Retinal pigment epithelial cell (primary cell): ENCODE measurements around the gene KRTAP12-1.

ENCODE experiments used
- DNase-seq: peaks from one replicate; pipeline ENCODE4 v3.0.0-alpha.2; 2010; ENCODE audit warnings: low read depth
- H3K4me3 ChIP-seq: 2 replicates; pipeline ENCODE4 v1.5.1; 2011; ENCODE audit warnings: mild to moderate bottlenecking, low read length, control low read depth, moderate library complexity
- TF ChIP-seq, protein P1 (sequence below): conservative IDR thresholded peaks from 2 replicates; pipeline ENCODE4 v1.5.1; 2011; ENCODE audit warnings: low read depth, low read length, control low read depth, inconsistent platforms

Gene KRTAP12-1

DNA sequence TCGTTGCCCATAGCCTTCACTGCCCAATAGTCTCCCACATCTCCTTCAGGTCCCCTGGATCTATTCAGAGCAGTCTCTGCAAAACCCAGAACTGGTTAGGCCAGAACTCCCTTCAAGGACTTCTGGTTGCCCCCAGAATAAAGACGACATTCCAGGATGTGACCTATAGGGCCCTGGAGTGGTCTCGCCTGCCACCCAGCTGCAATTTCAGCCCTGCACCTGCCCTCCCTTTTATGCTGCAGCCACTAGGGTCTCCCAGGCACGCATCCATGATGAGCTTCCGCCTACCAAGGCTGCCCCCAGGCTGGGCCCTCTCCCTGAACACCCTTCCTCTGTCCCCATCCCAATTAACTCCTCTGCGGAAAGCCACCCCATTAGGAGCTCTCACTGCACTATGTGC lies 36.6 kb upstream of the KRTAP12-1 start:
- no peak for DNase-seq
- H3K4me3 ChIP-seq: no peak overlapping the region
- TF ChIP-seq, protein P1, sequence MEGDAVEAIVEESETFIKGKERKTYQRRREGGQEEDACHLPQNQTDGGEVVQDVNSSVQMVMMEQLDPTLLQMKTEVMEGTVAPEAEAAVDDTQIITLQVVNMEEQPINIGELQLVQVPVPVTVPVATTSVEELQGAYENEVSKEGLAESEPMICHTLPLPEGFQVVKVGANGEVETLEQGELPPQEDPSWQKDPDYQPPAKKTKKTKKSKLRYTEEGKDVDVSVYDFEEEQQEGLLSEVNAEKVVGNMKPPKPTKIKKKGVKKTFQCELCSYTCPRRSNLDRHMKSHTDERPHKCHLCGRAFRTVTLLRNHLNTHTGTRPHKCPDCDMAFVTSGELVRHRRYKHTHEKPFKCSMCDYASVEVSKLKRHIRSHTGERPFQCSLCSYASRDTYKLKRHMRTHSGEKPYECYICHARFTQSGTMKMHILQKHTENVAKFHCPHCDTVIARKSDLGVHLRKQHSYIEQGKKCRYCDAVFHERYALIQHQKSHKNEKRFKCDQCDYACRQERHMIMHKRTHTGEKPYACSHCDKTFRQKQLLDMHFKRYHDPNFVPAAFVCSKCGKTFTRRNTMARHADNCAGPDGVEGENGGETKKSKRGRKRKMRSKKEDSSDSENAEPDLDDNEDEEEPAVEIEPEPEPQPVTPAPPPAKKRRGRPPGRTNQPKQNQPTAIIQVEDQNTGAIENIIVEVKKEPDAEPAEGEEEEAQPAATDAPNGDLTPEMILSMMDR: no peak

DNA sequence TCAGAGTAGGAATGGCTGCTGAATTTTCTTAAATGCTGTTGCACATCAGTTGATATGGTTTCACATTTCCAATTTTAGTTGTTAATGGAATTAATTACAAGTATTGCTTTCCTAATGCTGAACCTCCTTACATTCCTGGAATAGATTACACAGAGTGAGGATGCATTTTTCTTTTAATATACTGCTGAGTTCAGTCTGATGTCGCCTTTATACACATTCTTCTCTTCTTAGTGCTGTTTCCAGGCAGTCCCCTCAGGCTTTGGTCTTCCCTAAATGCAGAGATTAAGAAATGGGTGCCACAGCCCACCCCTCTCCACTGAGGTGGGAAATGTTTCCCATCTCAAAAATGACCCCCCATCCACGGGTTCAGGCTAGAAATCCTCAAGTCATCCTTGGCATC lies 36.1 kb upstream of the KRTAP12-1 start:
- H3K4me3 ChIP-seq: no peak overlapping the region
- TF ChIP-seq, protein P1: no peak

DNA sequence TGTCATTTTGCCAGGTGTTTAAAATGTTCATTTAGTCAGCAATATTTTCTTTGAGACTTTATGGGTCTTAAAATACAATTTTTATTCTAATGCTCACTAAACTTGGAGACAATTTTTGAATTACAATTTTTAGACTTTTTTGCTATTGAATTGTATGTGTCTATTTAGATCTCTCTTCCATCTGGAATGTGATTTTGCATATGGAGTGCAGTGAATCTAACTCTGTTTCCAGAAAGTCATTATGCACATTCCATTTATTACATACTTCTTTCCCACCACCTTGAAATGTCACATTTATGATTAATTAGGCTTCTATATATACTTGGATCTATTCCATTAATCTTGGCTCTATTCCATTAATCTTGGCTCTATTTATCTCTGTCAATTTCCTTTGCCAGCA lies 35.0 kb upstream of the KRTAP12-1 start:
- H3K4me3 ChIP-seq: no peak overlapping the region
- TF ChIP-seq, protein P1: no peak
- DNase-seq: no peak

More for the DNA sequence above, 36.1 kb upstream of the KRTAP12-1 start:
- no peak for DNase-seq

DNA sequence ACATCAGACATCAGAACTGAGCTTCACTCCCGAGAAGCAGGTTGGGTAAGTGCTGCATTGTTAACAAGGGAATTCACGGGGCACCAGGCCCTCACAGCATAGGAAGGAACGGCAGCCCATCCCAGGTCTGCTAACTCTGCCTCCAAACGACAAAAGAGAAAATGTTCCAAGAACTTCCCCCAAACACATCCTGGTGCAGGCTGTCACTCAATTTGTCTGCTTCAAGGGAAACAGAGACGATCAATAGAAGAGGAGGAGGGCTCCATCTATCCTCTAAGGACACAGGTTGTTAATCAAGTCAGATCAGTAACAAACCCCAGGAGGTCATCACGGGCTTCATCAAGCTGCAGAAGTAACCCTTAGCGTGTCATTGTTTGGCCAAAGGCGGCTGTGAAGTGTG lies 32.9 kb upstream of the KRTAP12-1 start:
- H3K4me3 ChIP-seq: no peak overlapping the region
- TF ChIP-seq, protein P1: no peak
- DNase-seq: no peak

DNA sequence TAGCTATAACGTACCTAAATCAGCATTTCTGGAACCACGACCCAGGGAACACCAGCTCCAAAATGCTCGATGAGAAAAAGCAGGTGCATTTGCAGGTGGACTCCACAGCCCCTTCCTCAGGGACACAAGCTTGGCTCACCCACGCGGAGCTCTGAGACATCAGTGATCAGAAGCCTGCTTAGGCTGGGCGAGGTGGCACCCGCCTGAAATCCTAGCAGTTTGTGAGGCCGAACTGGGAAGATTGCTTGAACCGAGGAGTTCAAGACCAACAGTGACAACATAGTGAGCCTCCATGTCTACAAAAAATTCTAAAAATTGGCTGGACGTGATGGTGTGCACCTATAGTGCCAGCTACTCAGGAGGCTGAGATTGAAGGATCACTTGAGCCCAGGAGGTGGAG lies 31.9 kb upstream of the KRTAP12-1 start:
- DNase-seq: no peak
- H3K4me3 ChIP-seq: no peak overlapping the region
- TF ChIP-seq, protein P1: no peak

DNA sequence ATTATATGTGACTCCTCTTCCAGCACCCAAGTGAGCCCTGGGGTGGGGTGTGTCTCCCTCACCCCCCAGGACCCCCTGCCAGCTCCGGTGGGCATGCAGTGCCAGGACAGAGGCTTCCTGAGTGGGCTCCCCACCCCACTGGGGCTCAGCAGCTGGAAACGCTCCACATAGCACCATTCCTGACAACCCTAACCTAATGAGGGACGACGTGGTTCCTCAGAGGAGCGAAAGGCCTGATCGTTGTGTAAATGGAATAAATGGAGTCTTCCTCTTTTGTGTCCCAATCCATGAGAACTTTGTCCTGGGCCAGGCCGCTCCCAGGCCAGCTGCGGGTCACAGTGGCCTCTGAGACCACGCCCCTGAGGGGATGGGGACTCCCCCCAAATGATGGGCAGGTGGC lies 31.2 kb upstream of the KRTAP12-1 start:
- TF ChIP-seq, protein P1: no peak
- H3K4me3 ChIP-seq: no peak overlapping the region
- DNase-seq: no peak

DNA sequence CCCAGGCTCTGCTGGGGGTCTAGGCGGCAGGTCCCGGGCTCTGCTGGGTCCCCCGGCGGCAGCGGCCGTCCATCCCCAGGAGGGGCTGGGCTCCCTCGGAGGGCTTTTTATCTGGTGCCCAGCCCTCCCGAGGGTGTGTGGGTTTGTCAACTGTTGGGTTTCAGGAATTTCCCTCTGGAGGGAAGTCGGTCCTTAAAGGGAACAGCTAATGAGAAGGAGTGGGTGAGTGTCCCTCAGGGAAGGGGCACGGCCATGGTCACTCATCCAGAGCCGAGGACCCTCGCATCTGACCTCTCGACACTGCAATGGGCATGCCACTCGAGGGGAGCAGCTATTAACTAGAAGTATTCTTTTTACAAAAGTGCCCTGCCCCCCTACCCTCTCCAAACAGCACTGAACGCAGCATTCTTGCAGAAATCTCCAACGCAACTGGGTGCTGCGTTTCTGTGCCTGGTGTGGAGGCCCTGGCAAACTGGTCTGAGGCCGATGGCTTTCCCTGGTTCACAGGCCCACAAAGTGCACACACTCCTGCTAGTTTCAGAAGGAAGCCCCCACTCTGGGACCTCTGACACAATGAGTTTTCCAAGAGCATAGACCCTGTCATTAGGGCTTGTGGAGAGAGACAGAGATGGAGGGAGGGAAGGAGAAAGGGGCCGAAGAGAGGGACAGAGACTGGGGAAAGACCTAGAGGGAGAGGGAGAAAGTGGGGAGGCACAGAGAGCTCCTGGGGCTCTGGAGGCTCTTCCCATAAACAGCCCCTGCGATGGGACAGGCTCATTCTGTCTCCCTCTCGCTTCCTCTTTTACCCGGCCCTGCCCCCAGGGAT lies 30.5 kb upstream of the KRTAP12-1 start:
- TF ChIP-seq, protein P1: no peak
- DNase-seq: no peak
- no peak overlapping the region for H3K4me3 ChIP-seq
